HTR-8/SVneo (cell line): ENCODE data around the gene MGAT5.
A peak's percentile ranks its signal among the peaks of the same experiment; 100 is the strongest.

Source experiments
- DNase-seq: peaks from one replicate; pipeline ENCODE4 v3.0.0; 2011; ENCODE audit warnings: low spot score, mixed read lengths; ENCODE audit not compliant: insufficient read length
- FAIRE-seq: peaks from 2 replicates; lab custom pipeline; 2011; peaks lifted over from hg19 to GRCh38; lab: Jason Lieb, UNC

Gene MGAT5

GRCh38 chr2:134408791-134409190 lies 154.9 kb downstream of the MGAT5 start:
- FAIRE-seq, result no peak
- no peak for DNase-seq

- DNase-seq, result no peak
- no peak for FAIRE-seq
These were observed 156.1 kb downstream of the MGAT5 start for GRCh38 chr2:134410006-134410405.

- FAIRE-seq, result no peak
- DNase-seq, result no peak
These were observed 157.0 kb downstream of the MGAT5 start for GRCh38 chr2:134410831-134411231.

GRCh38 chr2:134411279-134411827 lies 157.5 kb downstream of the MGAT5 start:
- no peak for FAIRE-seq
- no peak for DNase-seq

GRCh38 chr2:134411828-134412638 lies 158.2 kb downstream of the MGAT5 start:
- DNase-seq (peak; percentile 63), FAIRE-seq (peak; percentile 70)

- DNase-seq, result no peak
- FAIRE-seq, result no peak
These were observed 158.7 kb downstream of the MGAT5 start for GRCh38 chr2:134412639-134412999.

GRCh38 chr2:134413430-134413829 lies 159.6 kb downstream of the MGAT5 start:
- no peak for DNase-seq
- FAIRE-seq, result no peak

- no peak for FAIRE-seq
- no peak for DNase-seq
These were observed 160.0 kb downstream of the MGAT5 start for GRCh38 chr2:134413912-134414311.

- FAIRE-seq (no peak), DNase-seq (no peak)
These were observed 162.1 kb downstream of the MGAT5 start for GRCh38 chr2:134416018-134416417.

GRCh38 chr2:134416637-134417036 lies 162.8 kb downstream of the MGAT5 start:
- FAIRE-seq (no peak), DNase-seq (no peak)

GRCh38 chr2:134417968-134418582 lies 164.2 kb downstream of the MGAT5 start:
- no peak for FAIRE-seq
- DNase-seq, result no peak

GRCh38 chr2:134420259-134420658 lies 166.4 kb downstream of the MGAT5 start:
- FAIRE-seq (no peak), DNase-seq (no peak)

- DNase-seq (no peak), FAIRE-seq (no peak)
These were observed 167.0 kb downstream of the MGAT5 start for GRCh38 chr2:134420920-134421319.

GRCh38 chr2:134421556-134422328 lies 167.9 kb downstream of the MGAT5 start:
- no peak for DNase-seq
- FAIRE-seq, result no peak

- no peak for DNase-seq
- no peak for FAIRE-seq
These were observed 172.0 kb downstream of the MGAT5 start for GRCh38 chr2:134425724-134426496.

GRCh38 chr2:134426721-134427120 lies 172.8 kb downstream of the MGAT5 start:
- DNase-seq (no peak), FAIRE-seq (no peak)

GRCh38 chr2:134429886-134430285 lies 176.0 kb downstream of the MGAT5 start:
- no peak for DNase-seq
- FAIRE-seq, result no peak

GRCh38 chr2:134431838-134432434 lies 178.1 kb downstream of the MGAT5 start:
- DNase-seq, result peak; percentile 38
- no peak for FAIRE-seq

- no peak for DNase-seq
- no peak for FAIRE-seq
These were observed 178.6 kb downstream of the MGAT5 start for GRCh38 chr2:134432435-134432883.

- no peak for DNase-seq
- no peak for FAIRE-seq
These were observed 179.6 kb downstream of the MGAT5 start for GRCh38 chr2:134433469-134433868.
